GM18858 (cell line): ENCODE measurements around the gene HBA2.
"Not testable (repeated sequence)": the region's sequence is repeated elsewhere in the genome, so short reads cannot be mapped to it uniquely, and the experiment has no call there.

Source experiments
- ATAC-seq: cut with Tn5 transposase; IDR thresholded peaks from one replicate; pipeline ENCODE4 v1.9.1; 2021; ENCODE audit not compliant: unreplicated experiment

The HBA2 gene

DNA sequence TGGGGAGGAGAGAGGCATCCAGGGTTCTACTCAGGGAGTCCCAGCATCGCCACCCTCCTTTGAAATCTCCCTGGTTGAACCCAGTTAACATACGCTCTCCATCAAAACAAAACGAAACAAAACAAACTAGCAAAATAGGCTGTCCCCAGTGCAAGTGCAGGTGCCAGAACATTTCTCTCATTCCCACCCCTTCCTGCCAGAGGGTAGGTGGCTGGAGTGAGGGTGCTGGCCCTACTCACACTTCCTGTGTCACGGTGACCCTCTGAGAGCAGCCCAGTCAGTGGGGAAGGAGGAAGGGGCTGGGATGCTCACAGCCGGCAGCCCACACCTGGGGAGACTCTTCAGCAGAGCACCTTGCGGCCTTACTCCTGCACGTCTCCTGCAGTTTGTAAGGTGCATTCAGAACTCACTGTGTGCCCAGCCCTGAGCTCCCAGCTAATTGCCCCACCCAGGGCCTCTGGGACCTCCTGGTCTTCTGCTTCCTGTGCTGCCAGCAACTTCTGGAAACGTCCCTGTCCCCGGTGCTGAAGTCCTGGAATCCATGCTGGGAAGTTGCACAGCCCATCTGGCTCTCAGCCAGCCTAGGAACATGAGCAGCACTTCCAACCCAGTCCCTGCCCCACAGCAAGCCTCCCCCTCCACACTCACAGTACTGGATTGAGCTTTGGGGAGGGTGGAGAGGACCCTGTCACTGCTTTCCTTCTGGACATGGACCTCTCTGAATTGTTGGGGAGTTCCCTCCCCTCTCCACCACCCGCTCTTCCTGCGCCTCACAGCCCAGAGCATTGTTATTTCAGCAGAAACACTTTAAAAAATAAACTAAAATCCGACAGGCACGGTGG is 1.5 kb downstream of the HBA2 start:
- ATAC-seq, result not testable (repeated sequence)

DNA sequence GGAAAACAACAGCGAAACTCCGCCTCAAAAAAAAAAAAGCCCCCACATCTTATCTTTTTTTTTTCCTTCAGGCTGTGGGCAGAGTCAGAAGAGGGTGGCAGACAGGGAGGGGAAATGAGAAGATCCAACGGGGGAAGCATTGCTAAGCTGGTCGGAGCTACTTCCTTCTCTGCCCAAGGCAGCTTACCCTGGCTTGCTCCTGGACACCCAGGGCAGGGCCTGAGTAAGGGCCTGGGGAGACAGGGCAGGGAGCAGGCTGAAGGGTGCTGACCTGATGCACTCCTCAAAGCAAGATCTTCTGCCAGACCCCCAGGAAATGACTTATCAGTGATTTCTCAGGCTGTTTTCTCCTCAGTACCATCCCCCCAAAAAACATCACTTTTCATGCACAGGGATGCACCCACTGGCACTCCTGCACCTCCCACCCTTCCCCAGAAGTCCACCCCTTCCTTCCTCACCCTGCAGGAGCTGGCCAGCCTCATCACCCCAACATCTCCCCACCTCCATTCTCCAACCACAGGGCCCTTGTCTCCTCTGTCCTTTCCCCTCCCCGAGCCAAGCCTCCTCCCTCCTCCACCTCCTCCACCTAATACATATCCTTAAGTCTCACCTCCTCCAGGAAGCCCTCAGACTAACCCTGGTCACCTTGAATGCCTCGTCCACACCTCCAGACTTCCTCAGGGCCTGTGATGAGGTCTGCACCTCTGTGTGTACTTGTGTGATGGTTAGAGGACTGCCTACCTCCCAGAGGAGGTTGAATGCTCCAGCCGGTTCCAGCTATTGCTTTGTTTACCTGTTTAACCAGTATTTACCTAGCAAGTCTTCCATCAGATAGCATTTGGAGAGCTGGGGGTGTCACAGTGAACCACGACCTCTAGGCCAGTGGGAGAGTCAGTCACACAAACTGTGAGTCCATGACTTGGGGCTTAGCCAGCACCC is 2.6 kb downstream of the HBA2 start:
- no peak for ATAC-seq

DNA sequence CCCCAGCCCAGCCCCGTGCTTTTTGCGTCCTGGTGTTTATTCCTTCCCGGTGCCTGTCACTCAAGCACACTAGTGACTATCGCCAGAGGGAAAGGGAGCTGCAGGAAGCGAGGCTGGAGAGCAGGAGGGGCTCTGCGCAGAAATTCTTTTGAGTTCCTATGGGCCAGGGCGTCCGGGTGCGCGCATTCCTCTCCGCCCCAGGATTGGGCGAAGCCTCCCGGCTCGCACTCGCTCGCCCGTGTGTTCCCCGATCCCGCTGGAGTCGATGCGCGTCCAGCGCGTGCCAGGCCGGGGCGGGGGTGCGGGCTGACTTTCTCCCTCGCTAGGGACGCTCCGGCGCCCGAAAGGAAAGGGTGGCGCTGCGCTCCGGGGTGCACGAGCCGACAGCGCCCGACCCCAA is 3.3 kb downstream of the HBA2 start:
- not testable (repeated sequence) for ATAC-seq

DNA sequence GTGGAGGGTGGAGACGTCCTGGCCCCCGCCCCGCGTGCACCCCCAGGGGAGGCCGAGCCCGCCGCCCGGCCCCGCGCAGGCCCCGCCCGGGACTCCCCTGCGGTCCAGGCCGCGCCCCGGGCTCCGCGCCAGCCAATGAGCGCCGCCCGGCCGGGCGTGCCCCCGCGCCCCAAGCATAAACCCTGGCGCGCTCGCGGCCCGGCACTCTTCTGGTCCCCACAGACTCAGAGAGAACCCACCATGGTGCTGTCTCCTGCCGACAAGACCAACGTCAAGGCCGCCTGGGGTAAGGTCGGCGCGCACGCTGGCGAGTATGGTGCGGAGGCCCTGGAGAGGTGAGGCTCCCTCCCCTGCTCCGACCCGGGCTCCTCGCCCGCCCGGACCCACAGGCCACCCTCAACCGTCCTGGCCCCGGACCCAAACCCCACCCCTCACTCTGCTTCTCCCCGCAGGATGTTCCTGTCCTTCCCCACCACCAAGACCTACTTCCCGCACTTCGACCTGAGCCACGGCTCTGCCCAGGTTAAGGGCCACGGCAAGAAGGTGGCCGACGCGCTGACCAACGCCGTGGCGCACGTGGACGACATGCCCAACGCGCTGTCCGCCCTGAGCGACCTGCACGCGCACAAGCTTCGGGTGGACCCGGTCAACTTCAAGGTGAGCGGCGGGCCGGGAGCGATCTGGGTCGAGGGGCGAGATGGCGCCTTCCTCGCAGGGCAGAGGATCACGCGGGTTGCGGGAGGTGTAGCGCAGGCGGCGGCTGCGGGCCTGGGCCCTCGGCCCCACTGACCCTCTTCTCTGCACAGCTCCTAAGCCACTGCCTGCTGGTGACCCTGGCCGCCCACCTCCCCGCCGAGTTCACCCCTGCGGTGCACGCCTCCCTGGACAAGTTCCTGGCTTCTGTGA is 4.1 kb downstream of the HBA2 start, which contains the start of gene HBA1:
HBA1 (plus strand) TSS at position 204 of the 906 bp plus-strand sequence; CDS start at position 241, 37 bp downstream.
- not testable (repeated sequence) for ATAC-seq

DNA sequence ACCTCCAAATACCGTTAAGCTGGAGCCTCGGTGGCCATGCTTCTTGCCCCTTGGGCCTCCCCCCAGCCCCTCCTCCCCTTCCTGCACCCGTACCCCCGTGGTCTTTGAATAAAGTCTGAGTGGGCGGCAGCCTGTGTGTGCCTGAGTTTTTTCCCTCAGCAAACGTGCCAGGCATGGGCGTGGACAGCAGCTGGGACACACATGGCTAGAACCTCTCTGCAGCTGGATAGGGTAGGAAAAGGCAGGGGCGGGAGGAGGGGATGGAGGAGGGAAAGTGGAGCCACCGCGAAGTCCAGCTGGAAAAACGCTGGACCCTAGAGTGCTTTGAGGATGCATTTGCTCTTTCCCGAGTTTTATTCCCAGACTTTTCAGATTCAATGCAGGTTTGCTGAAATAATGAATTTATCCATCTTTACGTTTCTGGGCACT is 4.7 kb downstream of the HBA2 start:
- ATAC-seq, result no peak

DNA sequence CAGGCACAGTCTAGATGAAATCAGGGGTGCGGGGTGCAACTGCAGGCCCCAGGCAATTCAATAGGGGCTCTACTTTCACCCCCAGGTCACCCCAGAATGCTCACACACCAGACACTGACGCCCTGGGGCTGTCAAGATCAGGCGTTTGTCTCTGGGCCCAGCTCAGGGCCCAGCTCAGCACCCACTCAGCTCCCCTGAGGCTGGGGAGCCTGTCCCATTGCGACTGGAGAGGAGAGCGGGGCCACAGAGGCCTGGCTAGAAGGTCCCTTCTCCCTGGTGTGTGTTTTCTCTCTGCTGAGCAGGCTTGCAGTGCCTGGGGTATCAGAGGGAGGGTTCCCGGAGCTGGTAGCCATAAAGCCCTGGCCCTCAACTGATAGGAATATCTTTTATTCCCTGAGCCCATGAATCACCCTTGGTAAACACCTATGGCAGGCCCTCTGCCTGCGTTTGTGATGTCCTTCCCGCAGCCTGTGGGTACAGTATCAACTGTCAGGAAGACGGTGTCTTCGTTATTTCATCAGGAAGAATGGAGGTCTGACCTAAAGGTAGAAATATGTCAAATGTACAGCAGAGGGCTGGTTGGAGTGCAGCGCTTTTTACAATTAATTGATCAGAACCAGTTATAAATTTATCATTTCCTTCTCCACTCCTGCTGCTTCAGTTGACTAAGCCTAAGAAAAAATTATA is 5.4 kb downstream of the HBA2 start:
- no peak for ATAC-seq

DNA sequence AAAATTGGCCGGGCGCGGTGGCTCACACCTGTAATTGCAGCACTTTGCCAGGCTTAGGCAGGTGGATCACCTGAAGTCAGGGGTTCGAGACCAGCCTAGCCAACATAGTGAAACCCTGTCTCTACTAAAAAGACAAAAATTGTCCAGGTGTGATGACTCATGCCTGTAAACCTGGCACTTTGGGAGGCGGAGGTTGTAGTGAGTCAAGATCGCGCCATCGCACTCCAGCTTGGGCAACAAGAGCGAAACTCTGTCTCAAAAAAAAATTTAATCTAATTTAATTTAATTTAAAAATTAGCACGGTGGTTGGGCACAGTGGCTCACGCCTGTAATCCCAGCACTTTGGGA is 6.0 kb downstream of the HBA2 start:
- ATAC-seq, result no peak

DNA sequence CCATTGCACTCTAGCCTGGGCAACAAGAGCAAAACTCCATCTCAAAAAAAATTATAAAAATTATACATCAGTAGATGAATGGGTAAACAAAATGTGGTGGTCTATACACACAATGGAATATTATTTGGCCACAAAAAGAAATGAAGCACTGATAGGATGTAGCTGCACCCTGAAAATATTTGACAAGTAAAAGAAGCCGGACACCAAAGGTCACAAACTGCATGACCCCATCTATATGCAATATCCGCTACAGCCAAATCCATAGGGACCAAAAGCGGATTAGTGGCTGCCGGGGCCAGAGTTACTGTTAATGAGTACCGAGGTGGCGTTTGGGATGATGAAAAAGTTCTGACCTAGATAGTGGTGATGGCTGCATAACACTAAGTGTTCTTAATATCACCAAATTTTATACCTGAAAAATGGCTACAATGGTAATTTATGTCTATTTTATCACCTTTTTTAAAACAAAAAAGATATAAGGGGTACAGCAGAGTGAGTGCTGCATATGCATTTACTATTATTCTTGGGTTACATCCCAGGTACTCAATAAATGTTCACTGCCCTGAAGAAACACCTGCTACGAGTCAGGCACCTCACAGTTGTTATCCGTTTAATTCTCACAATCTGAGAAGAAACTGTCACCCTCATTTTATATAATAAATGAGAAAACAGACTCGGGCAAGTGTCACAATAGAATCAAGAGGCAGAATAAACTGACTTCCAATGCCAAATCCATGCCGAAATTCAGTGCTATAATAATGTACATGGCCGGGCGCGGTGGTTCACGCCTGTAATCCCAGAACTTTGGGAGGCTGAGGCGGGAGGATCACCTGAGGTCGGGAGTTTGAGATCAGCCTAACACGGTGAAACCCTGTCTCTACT is 6.8 kb downstream of the HBA2 start:
- no peak for ATAC-seq

DNA sequence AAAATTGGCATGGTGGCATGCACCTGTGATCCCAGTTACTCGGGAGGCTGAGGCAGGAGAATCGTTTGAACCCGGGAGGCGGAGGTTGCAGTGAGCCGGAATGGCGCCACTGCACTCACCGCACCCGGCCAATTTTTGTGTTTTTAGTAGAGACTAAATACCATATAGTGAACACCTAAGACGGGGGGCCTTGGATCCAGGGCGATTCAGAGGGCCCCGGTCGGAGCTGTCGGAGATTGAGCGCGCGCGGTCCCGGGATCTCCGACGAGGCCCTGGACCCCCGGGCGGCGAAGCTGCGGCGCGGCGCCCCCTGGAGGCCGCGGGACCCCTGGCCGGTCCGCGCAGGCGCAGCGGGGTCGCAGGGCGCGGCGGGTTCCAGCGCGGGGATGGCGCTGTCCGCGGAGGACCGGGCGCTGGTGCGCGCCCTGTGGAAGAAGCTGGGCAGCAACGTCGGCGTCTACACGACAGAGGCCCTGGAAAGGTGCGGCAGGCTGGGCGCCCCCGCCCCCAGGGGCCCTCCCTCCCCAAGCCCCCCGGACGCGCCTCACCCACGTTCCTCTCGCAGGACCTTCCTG is 7.5 kb downstream of the HBA2 start, which contains the start of gene HBQ1:
HBQ1 (plus strand) TSS at position 359 of the 575 bp plus-strand sequence; CDS start at position 387, 28 bp downstream.
- ATAC-seq, result no peak

DNA sequence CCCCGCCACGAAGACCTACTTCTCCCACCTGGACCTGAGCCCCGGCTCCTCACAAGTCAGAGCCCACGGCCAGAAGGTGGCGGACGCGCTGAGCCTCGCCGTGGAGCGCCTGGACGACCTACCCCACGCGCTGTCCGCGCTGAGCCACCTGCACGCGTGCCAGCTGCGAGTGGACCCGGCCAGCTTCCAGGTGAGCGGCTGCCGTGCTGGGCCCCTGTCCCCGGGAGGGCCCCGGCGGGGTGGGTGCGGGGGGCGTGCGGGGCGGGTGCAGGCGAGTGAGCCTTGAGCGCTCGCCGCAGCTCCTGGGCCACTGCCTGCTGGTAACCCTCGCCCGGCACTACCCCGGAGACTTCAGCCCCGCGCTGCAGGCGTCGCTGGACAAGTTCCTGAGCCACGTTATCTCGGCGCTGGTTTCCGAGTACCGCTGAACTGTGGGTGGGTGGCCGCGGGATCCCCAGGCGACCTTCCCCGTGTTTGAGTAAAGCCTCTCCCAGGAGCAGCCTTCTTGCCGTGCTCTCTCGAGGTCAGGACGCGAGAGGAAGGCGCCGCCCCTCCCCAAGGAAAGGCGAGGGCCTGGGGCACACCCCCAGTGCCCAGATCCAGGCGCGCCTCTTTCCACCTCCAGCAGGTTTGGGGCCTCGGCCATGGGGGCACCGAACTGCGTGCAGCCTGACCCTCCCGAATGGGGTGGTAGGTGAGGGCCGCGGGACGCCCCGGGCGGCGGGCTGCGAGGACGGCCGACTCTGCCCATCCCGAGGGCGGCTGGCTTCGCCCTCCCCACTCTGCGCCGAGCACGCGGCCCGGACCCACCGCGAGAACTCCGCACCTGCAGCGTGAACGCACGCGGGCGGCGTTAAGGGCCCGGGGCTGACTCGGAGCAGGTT is 8.2 kb downstream of the HBA2 start:
- no peak for ATAC-seq

DNA sequence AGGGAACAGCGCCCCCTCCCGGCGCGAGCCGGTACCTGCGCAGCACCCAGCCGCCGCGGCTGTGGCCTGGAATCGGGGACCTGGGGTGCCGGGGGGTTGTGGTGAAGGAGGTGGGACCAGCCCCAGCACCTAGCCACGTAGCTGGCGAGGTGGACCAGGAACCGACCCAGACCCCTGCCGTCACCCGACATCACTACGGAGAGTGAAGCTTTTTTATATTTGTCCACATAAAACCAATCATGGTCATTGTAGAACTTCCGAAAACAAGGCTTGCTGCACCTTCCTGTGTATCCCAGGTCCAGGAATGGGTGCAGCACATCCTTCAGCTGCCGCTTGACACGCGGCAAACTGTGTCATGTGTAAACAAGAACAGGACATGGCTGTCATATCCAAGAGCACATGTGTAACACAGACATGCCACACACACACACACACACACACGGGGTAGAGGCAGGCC is 8.9 kb downstream of the HBA2 start:
- ATAC-seq, result no peak

DNA sequence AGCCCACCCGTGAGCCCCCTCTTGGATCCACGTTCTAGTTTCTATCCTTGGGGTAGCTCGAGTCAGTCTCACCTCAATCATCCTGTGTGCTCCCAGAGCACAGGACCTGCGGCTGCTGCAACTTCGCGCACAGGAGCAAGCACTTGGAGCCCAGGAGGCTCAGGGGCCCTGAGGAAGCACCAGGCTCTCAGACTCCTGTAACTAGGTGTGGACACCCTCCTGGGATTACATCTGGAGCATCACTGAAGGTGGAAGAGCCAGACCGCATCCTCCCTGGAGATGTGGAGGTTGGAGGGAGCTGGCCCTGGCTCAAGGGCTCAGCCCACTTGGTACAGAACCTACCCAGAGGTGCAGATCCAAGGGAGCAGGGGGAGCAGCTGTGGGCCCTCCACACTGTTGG is 10.3 kb downstream of the HBA2 start:
- no peak for ATAC-seq

DNA sequence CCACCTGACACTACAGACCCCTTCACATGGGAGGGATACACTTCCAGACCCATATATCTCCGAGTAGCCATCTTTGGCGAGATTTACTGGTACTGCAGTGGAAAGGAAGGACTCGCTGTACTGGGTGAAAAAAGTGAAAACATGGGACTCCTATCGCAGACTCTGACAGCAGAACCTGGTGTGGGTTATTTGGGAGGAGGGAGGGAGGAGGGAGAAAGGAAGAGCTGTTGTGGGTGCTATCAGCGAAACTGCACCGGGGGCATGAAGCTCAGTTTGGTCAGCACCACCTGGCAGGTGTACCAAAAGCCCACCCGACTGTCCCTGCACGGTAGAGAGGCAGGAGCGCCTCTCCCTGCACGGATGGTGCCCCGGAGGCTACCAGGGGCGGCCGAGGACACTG is 12.5 kb downstream of the HBA2 start:
- ATAC-seq, result no peak

DNA sequence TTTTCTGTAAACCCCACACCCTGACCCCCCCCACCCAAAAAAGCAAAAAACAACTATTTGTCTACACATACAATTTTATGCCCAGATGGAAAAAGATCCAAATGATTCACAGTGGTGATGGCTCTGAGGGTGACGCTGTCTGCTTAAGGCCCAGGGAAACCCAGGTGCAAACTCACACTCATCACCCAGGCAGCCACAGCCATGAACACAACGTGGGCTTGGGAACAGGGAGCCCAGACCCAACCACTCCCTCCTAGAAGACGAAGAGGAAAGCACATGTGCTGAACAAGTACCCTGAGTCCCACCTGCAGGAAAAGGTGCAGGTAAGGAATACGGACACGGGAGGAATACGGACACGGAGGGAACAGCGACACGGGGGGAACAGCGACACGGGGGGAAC is 13.0 kb downstream of the HBA2 start:
- no peak for ATAC-seq

DNA sequence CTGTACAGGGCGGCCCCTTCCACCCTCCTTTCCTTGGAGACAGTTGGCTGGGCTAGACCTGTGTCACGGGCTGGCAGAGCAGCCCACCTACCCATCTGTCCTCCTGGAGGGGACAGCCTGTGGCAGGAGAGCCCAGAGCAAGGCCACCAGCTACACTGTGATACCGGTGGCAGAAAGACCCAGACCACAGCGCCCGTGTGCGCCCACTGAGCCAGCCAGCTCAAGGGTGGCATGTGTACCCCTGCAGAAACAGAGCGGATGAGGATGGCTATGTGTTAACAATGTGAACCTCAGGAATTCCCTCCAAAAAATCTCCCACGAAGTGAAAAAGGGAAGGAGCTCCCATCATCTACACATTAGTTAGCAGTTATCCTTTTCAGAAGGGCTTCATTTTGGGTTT is 14.7 kb downstream of the HBA2 start:
- ATAC-seq, result no peak

DNA sequence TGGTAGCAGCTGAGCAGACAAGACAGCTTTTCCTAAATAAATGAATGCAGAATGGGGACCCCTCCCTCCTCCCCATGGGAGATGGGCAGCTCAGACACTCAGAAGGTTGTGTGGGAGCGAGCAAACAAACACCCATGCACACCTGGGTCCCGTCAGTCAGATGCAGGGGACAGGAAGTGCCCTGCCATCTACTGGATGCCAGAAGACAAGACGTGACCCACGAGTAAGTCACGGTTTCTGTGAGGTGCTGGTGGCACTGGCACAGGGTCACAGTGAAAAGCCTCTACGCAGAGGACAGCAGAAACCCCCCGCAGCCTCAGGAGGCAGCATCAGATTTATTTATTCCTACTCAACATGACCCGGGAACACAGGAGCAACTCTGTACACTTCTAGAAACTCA is 16.0 kb downstream of the HBA2 start:
- ATAC-seq, result no peak

DNA sequence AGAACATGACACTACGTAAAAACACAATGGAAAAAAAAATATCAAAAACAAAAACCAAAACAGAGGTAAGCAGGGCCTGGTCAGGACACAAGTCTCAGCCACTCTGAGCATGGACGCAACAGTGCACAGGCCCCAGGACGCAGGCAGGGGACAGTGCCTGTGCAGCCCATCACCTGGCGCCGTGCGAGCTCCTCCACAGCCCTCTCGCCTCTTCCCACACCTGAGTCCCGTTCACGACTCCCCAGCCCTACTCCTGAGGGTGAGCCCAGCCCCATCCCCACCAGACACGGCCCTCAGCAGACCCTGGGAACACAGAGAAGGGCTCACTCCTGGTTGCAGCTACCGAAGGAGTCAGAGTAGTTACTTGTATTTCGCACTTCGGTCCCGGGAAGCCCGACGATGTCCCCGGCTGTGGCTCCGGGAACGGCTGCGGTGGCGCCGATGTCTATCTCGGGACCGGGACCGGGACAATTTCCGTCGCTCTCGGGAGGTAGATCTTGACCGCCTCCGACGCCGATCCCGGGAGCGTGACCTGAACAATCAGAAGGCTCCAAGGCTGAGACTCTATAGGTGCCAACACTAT is 17.0 kb downstream of the HBA2 start:
- ATAC-seq, result no peak
